DMS153 (cell line): ENCODE results near the gene APAF1.
"Not testable (repeated sequence)": the region's sequence is repeated elsewhere in the genome, so short reads cannot be mapped to it uniquely, and the experiment has no call there.

Source experiments
- DNase-seq: peaks from one replicate; lab custom pipeline; 2025; lab: John Stamatoyannopoulos, UW

Gene APAF1

GRCh38 chr12:98755855-98756254 is 110.8 kb downstream of the APAF1 start:
- not testable (repeated sequence) for DNase-seq

GRCh38 chr12:98757455-98757854 is 112.4 kb downstream of the APAF1 start:
- no peak for DNase-seq

- no peak for DNase-seq
These were observed 113.2 kb downstream of the APAF1 start for GRCh38 chr12:98758331-98758730.

DNA sequence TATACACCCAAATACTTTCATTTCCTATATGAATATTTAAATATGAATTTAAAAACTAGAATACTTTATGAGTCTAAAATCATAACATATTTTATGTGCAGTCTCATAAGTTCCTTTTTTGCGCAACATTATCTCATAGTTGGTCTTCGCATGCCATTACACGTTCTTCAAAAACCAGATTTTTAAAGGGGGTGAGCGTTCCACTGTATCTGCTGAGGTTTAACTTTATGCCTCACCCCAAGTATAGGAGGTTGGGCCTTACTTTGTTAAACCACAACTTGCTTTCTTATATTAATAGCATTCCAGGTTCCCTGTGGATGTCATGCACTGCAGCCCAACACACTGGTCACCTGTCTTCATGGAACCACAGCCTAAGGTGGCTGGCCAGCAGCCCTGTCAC is 118.6 kb downstream of the APAF1 start:
- DNase-seq: no peak

DNA sequence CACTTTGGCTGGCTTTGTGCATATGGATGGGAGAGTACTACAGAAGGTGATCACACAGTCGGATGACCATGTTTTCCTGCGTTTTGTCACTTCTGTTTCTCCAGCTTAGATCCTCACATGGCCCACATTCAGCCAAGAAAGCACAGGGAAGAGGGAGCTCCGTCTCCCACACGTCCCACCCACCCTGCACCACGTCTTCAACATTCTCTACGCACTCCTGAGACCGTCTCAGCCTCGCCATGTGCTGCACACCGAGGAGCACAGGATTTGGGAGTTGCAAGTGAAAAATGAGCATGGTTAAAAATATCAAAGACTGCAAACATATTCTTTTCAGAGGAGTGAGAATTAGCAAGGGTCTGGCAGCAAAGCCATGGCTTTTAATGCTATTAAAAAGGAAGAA is 122.2 kb downstream of the APAF1 start:
- no peak for DNase-seq

DNA sequence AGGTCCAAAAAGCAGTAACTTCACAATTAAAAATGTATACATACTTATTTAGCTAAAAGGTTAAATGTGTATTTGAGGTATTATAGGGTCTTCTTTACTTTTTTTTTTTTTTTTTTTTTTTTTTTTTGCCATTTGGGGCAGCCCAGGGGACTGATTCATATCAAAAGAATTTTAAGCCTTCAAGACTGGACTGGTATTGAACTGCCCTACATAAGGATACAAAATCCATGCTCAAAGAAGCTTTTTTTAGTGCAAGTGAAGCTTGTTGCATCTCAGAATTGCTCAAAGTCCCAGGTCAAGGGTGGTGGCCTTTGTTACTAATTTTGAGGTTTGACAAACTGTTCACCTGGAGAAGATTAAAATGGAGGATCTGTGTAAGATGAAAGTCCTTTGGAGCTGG is 124.0 kb downstream of the APAF1 start:
- DNase-seq: no peak

DNA sequence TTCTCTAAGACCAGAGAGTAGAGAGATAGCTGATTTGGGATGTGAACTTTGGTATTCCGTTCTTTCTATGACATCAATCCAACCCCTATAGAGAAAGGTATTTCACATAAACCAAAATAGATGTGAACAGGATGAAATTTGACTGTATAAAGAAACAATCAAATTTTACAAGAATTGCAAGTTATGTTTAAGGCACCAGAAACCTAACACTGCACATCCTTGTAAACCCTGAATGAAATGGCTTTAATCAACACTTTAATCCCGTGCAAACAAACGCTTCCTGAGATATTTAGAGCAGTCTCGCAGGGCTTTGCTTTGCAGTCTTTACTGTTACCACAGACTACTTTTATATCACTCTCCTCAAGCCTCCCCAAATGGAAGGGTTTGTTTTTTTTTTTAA is 125.1 kb downstream of the APAF1 start:
- no peak for DNase-seq

GRCh38 chr12:98771811-98772752 is 127.0 kb downstream of the APAF1 start:
- no peak for DNase-seq

DNA sequence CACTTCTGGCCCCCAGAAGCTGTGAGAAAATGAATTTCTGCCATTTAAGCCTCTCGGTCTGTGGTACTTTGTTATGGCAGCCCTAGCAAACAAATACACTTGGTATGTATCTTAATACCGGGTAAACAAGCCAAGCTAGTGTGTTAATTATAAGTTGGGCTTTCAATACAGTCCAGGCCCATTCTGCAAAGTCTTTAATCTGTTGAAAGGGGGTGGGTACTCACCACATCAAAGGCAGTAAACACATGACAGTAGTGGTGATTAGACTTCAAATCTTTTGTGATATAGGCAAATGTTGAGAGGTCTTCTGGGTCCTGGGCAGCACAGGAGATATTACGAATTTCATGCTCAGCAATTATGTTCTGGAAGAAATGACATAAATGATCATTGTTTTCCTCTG is 127.7 kb downstream of the APAF1 start:
- DNase-seq: no peak

- DNase-seq: no peak
These were observed 135.2 kb downstream of the APAF1 start for GRCh38 chr12:98780261-98780660.

DNA sequence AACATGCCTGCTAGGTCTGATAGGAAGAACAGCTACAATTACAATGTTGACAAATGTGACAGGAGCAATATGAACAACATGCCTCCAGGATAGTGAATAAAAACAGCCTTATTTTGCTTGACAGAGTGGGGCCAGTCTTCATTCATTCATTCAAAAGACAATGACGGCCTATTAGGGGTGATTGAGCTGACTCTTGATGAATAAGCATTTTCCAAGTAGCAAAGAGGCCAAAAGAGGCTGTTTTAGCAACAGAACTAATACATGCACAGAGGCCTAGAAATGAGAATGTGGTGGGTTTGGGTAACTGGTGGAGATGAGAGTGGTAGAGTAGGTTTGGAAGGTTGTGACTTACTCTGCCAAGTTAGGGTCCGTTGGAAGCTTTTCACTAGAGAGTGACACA is 138.3 kb downstream of the APAF1 start:
- no peak for DNase-seq
